HepG2 (cell line): ENCODE results near the gene SPHK1.
A peak's percentile ranks its signal among the peaks of the same experiment; 100 is the strongest.

Experiments used
- ASH2L ChIP-seq: fragments of 300-600, 200-600 bp; sonication (generic); IDR thresholded peaks from 2 replicates; pipeline ENCODE4 v1.7.0; 2017; ENCODE audit warnings: low read depth, mild to moderate bottlenecking, moderate library complexity, mixed read lengths, low read length; ENCODE audit not compliant: insufficient read length
- E2F1 ChIP-seq: sonication (generic); formaldehyde crosslinking; IDR thresholded peaks from 2 replicates; pipeline ENCODE4 v1.5.0; 2020; ENCODE audit warnings: missing genetic modification reagents
- POLR2A ChIP-seq, 2 experiments: IDR thresholded peaks; 2 replicates each; pipeline ENCODE4 v1.6.1; 2011; ENCODE audit warnings: low read depth in 2 of 2, low read length in 2 of 2, mild to moderate bottlenecking in 1 of 2, moderate library complexity in 1 of 2; ENCODE audit not compliant: insufficient read depth in 1 of 2
- YY1 ChIP-seq: IDR thresholded peaks from 2 replicates; pipeline ENCODE4 v1.6.1; 2011; ENCODE audit warnings: low read length, low read depth, moderate library complexity, mild to moderate bottlenecking; ENCODE audit not compliant: insufficient read depth, insufficient replicate concordance
- TF ChIP-seq, protein P1 (sequence below): sonication (generic); formaldehyde crosslinking; IDR thresholded peaks from 2 replicates; pipeline ENCODE4 v1.4.0; 2020; ENCODE audit warnings: mild to moderate bottlenecking, low read depth, missing genetic modification reagents
- TF ChIP-seq, protein P2 (sequence below): sonication (generic); formaldehyde crosslinking; IDR thresholded peaks from 2 replicates; pipeline ENCODE4 v1.5.0; 2020; ENCODE audit warnings: mild to moderate bottlenecking, missing genetic modification reagents, moderate library complexity

DNA sequence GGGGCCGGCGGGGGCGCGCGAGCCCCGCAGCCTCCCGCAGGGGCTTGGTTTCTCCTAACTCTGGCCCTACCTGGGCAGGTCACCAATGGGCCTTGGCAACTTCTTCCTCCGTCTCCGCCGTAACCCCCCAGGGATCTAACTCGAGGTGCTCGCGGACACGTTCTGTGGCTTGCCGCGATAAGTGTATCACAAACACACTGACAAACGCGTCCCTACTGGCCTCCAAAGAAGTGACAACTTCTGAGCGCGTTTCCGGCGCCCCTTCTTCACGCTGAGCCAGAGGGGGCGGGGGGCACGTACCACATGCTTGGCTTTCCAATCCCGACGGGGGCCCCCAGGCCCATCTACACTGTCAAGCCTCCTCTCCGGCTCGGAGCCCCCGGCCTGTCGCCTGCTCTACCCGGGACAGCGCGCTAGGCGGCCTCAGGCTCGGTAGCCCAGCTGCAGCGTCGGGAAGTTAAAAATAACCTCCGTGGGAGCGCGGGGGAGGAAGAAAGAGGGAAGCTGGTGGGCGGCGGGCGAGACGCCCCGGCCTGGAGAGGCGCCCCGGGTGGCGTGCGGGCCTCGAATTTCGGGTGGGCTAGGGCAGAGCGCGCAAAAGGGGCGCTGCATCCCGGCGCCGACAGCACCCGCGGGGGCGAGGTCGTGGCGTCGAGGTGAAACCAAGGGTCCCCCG, 725 bp upstream of the SPHK1 start:
- no peak for TF ChIP-seq E2F1 (CRISPR knock-in tag)
- TF ChIP-seq, protein P1, sequence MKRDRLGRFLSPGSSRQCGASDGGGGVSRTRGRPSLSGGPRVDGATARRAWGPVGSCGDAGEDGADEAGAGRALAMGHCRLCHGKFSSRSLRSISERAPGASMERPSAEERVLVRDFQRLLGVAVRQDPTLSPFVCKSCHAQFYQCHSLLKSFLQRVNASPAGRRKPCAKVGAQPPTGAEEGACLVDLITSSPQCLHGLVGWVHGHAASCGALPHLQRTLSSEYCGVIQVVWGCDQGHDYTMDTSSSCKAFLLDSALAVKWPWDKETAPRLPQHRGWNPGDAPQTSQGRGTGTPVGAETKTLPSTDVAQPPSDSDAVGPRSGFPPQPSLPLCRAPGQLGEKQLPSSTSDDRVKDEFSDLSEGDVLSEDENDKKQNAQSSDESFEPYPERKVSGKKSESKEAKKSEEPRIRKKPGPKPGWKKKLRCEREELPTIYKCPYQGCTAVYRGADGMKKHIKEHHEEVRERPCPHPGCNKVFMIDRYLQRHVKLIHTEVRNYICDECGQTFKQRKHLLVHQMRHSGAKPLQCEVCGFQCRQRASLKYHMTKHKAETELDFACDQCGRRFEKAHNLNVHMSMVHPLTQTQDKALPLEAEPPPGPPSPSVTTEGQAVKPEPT (CRISPR knock-in tag): no peak
- TF ChIP-seq YY1: no peak
- TF ChIP-seq POLR2A (IDR thresholded peaks at IDR 0.05; ENCODE audit: insufficient read depth in 1 of 2, low read depth in 2 of 2, low read length in 2 of 2): no peak; a peak in 1 of 4 replicates
- TF ChIP-seq, protein P2, sequence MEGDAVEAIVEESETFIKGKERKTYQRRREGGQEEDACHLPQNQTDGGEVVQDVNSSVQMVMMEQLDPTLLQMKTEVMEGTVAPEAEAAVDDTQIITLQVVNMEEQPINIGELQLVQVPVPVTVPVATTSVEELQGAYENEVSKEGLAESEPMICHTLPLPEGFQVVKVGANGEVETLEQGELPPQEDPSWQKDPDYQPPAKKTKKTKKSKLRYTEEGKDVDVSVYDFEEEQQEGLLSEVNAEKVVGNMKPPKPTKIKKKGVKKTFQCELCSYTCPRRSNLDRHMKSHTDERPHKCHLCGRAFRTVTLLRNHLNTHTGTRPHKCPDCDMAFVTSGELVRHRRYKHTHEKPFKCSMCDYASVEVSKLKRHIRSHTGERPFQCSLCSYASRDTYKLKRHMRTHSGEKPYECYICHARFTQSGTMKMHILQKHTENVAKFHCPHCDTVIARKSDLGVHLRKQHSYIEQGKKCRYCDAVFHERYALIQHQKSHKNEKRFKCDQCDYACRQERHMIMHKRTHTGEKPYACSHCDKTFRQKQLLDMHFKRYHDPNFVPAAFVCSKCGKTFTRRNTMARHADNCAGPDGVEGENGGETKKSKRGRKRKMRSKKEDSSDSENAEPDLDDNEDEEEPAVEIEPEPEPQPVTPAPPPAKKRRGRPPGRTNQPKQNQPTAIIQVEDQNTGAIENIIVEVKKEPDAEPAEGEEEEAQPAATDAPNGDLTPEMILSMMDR: peak; percentile 18; the same call in 1 of the 2 replicates
- TF ChIP-seq ASH2L: no peak
